Tibial nerve (tissue), 3 donors: ENCODE data around the gene FJX1.

Source experiments
- POLR2A ChIP-seq, 2 donors: fragments of 450-650 bp; IDR thresholded peaks; one replicate each; pipeline ENCODE4 v1.6.1; 2017; ENCODE audit warnings: antibody characterized with exemption in 2 of 2, mild to moderate bottlenecking in 2 of 2, moderate library complexity in 2 of 2
- TF ChIP-seq, protein P1 (sequence below), 5 experiments: fragments of 200-600 bp in 3 of 5; fragments of 450-650 bp in 2 of 5; sonication (generic) in 3 of 5; IDR thresholded peaks; one replicate each; pipeline ENCODE4 v1.5.1; 2016 to 2019; ENCODE audit warnings: antibody characterized with exemption in 5 of 5, mild to moderate bottlenecking in 3 of 5, moderate library complexity in 2 of 5

- TF ChIP-seq, protein P1, sequence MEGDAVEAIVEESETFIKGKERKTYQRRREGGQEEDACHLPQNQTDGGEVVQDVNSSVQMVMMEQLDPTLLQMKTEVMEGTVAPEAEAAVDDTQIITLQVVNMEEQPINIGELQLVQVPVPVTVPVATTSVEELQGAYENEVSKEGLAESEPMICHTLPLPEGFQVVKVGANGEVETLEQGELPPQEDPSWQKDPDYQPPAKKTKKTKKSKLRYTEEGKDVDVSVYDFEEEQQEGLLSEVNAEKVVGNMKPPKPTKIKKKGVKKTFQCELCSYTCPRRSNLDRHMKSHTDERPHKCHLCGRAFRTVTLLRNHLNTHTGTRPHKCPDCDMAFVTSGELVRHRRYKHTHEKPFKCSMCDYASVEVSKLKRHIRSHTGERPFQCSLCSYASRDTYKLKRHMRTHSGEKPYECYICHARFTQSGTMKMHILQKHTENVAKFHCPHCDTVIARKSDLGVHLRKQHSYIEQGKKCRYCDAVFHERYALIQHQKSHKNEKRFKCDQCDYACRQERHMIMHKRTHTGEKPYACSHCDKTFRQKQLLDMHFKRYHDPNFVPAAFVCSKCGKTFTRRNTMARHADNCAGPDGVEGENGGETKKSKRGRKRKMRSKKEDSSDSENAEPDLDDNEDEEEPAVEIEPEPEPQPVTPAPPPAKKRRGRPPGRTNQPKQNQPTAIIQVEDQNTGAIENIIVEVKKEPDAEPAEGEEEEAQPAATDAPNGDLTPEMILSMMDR (IDR thresholded peaks at IDR 0.05) = no peak
- TF ChIP-seq POLR2A (IDR thresholded peaks at IDR 0.05) = no peak
Observed at GRCh38 chr11:35624781-35625180, 6.5 kb downstream of the FJX1 start.
